HG03280 (cell line): ENCODE data around the gene FOXN1.
"Not testable (repeated sequence)": the region's sequence is repeated elsewhere in the genome, so short reads cannot be mapped to it uniquely, and the experiment has no call there.

ENCODE experiments used
- ATAC-seq: cut with Tn5 transposase; IDR thresholded peaks from one replicate; pipeline ENCODE4 v1.9.1; 2021; ENCODE audit warnings: mild to moderate bottlenecking, moderate library complexity; ENCODE audit not compliant: unreplicated experiment

FOXN1 gene

GRCh38 chr17:28522281-28522680, 16.1 kb downstream of the FOXN1 start:
- ATAC-seq: not testable (repeated sequence)

DNA sequence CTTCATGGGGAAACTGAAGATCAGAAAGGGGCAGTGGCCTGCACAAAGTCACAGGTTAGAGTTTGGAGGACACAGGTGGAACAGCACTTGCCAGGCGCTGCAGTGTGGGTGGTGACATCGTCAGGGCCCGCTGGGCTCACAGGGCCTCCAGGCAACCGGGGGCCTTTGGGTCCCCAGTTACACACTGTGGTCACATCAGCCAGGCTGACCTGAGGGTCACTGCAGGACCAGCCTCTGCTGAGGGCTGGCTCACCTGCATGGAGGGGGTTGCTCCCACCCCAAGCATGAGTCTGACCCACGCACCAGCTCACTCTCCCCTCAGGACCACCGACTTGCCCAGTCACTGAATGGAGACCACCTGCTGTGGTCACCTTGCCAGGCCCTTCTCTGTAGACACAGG, 17.0 kb downstream of the FOXN1 start:
- no peak for ATAC-seq

- ATAC-seq: no peak
Measured at GRCh38 chr17:28523876-28524275, 17.7 kb downstream of the FOXN1 start.

DNA sequence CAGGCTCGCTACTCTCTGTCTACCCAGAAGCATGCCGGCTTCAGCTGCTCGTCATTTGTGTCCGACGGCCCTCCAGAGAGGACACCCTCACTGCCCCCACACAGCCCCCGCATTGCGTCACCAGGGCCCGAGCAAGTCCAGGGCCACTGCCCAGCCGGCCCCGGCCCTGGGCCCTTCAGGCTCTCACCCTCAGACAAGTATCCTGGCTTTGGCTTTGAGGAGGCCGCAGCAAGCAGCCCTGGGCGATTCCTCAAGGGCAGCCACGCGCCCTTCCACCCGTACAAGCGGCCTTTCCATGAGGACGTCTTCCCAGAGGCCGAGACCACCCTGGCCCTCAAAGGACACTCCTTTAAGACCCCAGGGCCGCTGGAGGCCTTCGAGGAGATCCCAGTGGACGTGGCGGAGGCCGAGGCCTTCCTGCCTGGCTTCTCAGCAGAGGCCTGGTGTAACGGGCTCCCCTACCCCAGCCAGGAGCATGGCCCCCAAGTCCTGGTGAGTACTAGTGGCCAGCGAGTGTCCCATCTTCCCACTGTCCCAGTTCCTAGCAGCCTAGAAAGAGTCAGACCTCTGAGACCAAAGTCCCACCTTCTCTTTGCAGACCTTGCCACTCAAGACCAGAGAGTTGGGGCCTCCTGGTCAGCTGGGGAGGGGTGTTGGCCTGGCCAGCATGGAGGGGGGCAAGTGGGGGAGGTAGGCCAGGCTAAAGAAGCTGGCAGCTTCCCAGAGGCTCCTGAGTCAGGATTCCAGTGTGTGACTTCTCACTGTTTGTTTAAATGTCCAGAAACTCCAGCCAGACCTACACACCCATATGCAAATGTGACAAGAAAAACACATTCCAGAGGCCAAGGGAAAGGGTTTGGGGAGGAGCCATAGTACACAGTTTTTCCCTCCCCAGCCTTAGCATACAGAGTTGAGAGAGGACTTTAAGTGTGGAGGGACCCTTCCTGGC, 18.6 kb downstream of the FOXN1 start:
- ATAC-seq: no peak

DNA sequence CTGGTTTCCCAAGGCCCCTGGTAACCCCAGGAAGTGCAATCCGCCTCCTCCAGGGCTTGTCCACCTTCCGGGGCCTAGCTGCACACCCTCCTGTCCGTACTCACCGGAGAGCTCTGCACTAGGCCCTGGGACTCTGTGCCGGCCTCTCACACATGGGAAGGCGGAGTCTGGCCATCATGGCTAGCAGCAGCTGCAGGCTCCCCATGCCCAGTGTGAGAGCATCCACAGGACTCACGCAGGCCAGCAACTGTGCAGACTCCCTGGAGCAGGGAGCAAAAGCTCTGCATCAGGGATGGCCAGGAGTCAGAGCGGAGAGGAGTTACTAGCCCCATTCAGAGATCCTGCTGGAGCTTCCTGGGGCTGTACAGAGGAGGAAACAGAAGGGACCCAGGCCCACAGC, 20.2 kb downstream of the FOXN1 start:
- ATAC-seq: no peak

DNA sequence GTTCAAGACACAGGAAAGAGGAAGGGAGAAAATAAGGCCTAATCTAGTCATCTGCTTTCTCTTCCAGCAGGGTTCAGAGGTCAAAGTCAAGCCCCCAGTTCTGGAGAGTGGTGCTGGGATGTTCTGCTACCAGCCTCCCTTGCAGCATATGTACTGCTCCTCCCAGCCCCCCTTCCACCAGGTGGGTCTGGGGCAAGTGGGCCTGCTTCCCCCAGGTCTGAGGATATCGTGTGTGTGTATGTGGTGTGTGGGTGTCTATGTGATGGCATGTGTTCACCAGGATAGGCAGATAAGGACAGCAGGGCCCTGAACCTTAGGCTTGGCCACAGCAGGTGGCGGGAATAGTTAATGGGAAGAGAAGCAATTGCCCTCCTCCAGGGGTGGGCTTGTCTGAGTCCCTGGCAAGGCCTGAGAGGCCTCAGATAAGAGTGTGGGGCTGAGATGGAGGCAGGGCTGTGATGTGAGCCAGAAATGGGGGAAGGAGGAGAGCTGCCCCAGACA, 21.1 kb downstream of the FOXN1 start:
- ATAC-seq: no peak

DNA sequence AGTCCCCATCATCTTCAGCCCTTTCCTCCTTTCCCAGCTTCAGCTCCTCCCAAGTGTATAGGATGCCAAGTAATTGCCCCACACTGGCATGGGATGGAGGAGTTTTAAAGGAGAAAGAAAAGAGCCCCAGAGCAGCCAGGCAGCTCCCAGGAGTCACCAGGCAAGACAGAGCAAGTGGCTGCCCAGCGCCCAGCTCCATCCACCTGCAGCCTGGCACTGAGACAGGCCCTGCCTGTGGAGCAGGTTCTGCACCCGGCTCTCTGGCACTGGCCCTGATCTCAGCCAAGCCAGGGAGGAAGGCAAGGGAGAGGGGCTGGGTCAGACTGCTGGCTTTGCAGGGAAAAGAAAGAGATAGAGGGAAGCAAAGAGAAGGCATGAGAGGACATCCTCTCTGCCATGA, 21.7 kb downstream of the FOXN1 start:
- no peak for ATAC-seq

DNA sequence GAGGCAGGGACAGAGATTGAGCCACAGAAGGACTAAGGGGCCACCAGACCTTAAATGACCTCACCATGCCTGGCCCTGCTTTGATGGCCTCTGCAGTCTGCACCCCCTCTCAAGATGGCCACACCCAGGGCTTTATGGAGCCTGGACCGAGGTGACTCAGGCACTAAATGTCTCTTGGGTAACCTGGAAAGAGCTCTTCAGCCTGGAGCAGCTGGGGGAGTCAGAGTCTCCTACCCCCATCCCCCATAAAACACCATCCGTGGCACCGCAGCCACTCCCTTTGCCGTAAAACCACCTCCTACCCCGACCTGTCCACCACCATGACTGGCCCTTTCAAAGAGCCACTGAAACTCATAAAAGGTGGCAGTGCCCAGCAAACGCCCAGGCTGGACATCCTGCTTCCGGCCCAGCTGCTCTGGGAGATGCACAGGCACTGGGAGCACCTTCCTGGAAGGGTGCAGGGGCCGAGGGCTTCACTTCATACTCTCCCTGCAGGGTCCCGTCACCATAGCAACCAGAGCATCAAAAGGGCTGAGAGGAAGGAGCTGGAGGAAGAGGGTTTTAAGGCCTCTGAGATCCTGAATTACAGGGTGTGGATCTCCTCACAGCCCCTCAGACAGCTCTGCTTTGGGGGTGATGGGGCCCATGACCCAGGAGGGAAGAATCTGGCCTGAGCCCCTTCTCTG, 22.3 kb downstream of the FOXN1 start:
- ATAC-seq: no peak

- no peak for ATAC-seq
Measured at GRCh38 chr17:28529013-28529400, 22.9 kb downstream of the FOXN1 start.

GRCh38 chr17:28530250-28530649, 24.1 kb downstream of the FOXN1 start:
- ATAC-seq: no peak

DNA sequence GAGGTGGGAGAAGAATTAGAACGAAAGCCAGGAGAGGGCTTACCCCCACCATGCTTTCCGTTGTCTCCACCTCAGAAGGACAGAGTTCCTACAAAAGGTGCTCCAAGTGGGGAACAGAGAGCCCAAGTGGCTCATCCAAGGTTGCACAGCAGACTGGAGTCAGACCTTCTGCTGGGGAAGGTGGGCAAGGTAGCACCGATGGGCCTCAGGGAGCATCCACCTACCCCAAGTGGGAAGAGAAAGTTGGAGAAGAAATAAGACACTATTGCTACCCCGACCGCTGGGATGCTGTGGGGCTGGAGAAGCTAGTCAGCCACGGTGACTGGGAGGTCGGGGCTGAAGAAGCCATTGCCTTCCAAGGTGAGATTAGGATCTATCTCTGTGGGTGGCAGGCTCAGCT, 24.8 kb downstream of the FOXN1 start:
- ATAC-seq: no peak

DNA sequence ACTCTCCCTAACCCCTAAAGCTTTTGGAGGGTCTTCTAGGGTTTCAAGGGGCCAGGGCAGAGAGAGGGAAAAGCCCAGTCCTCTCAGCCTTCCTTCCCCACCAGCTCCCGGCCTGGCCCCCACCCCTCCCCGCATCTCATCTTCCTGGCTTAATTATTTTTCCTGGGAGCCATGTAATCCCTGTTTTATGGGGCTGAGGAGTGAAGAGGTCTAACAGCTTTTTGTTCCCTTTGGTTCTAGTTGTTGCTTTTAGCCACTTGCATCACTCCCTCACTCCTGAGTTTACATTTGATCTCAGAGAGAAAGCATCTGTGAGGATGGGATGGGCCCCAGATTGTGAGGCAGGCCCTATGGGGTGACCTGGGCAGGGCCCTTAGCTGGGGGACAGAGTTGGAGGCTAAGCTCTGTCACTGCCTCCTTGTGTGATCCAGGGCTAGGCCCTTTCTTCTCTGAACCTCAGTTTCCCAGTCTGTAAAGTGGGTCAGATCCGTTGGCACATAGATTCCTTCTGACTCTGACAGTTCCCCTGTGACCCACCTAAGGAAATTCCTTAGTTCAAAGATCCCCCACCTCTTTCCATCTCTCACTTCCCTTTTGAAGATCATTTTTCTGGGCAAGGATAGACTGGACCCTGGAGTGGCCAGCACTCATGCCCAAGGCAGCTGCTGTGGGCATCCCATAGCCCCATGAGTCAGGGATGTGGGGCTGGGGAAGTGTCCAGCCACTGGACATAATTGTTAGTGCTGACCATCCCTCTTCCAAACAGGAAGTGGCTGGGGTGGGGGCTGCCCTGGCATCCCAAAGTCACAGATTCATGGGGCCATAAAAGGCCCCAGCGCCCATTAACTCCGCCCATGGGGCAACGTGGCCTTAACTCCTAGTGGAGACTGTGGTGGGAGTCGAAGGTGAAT, 26.2 kb downstream of the FOXN1 start:
- ATAC-seq: no peak

- no peak for ATAC-seq
Measured at GRCh38 chr17:28533091-28533807, 27.1 kb downstream of the FOXN1 start.

DNA sequence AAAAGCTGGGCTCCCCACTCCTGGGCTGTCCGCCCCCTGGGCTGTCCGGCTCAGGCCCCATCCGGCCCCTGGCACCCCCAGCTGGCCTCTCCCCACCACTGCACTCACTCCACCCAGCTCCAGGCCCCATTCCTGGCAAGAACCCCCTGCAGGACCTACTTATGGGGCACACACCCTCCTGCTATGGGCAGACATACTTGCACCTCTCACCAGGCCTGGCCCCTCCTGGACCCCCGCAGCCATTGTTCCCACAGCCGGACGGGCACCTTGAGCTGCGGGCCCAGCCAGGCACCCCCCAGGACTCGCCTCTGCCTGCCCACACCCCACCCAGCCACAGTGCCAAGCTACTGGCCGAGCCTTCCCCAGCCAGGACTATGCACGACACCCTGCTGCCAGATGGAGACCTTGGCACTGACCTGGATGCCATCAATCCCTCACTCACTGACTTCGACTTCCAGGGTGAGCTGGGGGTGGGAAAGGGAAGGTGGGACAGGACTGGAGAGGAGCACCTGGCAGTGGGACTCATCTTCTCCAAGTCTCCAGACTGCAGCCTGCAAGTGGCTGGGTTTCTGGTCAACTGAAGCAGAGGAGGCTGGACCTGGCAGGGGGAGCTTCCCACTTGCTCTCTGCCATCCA, 28.7 kb downstream of the FOXN1 start:
- ATAC-seq: no peak

GRCh38 chr17:28536532-28537218, 30.5 kb downstream of the FOXN1 start:
- no peak for ATAC-seq

GRCh38 chr17:28537219-28537610, 31.1 kb downstream of the FOXN1 start:
- no peak for ATAC-seq

GRCh38 chr17:28538296-28538895, 32.2 kb downstream of the FOXN1 start:
- no peak for ATAC-seq

DNA sequence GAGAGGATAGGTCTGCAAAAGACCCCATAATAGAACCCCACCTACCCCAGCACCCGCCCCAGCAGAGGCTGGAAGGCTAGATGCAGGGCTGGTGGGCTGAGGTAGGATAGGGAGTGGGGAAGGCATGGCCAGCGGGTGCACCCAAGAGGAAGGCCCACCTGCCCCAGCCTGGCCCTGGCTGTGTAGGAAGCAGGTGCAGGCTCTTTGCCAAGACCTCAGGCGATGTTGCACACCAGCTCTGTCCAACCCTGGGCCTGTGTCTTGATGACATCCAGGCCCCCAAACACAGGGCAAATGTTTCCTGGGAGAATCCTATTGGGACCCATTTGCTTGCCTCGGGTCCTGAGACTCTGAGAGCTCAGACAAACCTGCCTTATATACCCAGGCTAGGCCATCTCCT, 34.1 kb downstream of the FOXN1 start:
- ATAC-seq: no peak

DNA sequence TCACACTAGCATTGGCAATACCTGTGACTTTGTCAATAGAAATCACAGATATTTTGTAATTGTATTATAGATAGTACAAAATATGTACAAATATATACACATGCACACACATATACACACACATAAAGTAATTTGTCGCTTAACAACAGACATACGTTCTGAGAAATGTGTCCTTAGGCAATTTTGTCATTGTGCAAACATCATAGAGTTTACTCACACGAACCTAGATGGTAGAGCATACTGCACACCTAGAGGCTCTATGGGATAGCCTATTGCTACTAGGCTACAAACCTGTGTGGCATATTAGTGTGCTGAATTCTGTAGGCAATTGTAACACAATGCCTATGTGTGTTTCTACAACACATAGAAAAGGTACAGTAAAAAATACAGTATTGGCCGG, 35.3 kb downstream of the FOXN1 start:
- ATAC-seq: no peak
